ENCODE measurements around the gene KIF18A. TPM values are rescaled to one million over a fixed set of nuclear protein-coding genes. Genes with fewer than 3 reads are reported as not detected.

Gene KIF18A
- total and polyA plus RNA-seq, 2 of the 13 experiments (the other 11 are each of a cell fraction or from before 2014, with no cell fraction given) = 3.4 to 14.4 TPM

DNA sequence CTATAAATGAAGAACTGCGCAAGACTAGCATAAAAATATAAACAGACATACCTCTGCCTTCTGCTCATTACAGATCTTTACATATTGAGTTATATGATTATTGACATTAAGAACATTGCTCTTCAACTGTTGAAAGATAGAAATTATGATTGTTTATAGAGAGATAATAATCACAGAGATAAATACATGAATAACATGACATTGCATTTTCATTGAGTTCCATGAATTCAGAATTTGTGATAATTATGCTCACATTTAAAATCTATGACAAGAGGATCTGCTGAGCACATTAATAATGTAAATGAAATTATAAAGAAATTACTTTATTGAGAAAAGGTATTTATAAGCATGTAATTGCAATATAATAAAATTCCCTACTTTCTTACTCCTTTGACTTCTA lies 24.8 kb downstream of the KIF18A start:
- Histone ChIP-seq H3K9me3 (ENCODE audit: low read length) (no peaks in the 10 kb centered on the region), H3K4me1 (ENCODE audit: insufficient read depth, low read length) (no peaks in the 10 kb centered on the region), H3K79me2 (ENCODE audit: insufficient read depth, low read length) (no peaks in the 10 kb centered on the region), H2AFZ (ENCODE audit: low read length) (no peak overlapping the region), H3K9ac (ENCODE audit: insufficient read depth, low read depth, low read length) (no peak overlapping the region), H3K4me2 (ENCODE audit: low read depth, low read length) (no peak overlapping the region), H3K27me3 (ENCODE audit: control insufficient read depth in 1 of 2, insufficient read depth in 2 of 2, low read length in 2 of 2) (no peaks in the 10 kb centered on the region), H3K36me3 (replicated peaks in 1 of 2; ENCODE audit: control insufficient read depth in 1 of 2, insufficient read depth in 2 of 2, low read length in 2 of 2) (peaks cover 0 to 18% of the 10 kb centered on the region in 2 experiments; a peak in 2 of 5 replicates), H3K27ac (ENCODE audit: extremely low read length, insufficient read depth, low read length) (no peak overlapping the region), H3K4me3 (replicated peaks in 1 of 3; ENCODE audit: insufficient read depth in 1 of 3, low read depth in 2 of 3, low read length in 3 of 3) (no peak overlapping the region), H4K20me1 (ENCODE audit: insufficient read depth, low read length) (no peaks in the 10 kb centered on the region)
- ChIA-PET CTCF (ENCODE audit: low intra/inter-chr PET ratio, low total read pairs) (no interaction called here), POLR2A (no interaction called here)
- FAIRE-seq (no peak), DNase-seq (ENCODE audit: low spot score) (no peak), ATAC-seq (no peak)
- no peak for TF ChIP-seq CC2D1A (CRISPR knock-in tag; IDR thresholded peaks at IDR 0.05)
- no peak for TF ChIP-seq TCF7L2 (IDR thresholded peaks at IDR 0.05; ENCODE audit: low read depth, low read length)
- no peak for TF ChIP-seq ATF3 (CRISPR knock-in tag; IDR thresholded peaks at IDR 0.05)
- TF ChIP-seq SATB2 (CRISPR knock-in tag; IDR thresholded peaks at IDR 0.05) = no peak
- no peak for TF ChIP-seq ATF7-NPFF (CRISPR knock-in tag; IDR thresholded peaks at IDR 0.05; ENCODE audit: low read depth)
- no peak for TF ChIP-seq TGIF2 (CRISPR knock-in tag; IDR thresholded peaks at IDR 0.05)
- no peak for TF ChIP-seq ATAD3A (CRISPR knock-in tag; IDR thresholded peaks at IDR 0.05)
- TF ChIP-seq, protein P1, sequence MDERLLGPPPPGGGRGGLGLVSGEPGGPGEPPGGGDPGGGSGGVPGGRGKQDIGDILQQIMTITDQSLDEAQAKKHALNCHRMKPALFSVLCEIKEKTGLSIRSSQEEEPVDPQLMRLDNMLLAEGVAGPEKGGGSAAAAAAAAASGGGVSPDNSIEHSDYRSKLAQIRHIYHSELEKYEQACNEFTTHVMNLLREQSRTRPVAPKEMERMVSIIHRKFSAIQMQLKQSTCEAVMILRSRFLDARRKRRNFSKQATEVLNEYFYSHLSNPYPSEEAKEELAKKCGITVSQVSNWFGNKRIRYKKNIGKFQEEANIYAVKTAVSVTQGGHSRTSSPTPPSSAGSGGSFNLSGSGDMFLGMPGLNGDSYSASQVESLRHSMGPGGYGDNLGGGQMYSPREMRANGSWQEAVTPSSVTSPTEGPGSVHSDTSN (CRISPR knock-in tag; IDR thresholded peaks at IDR 0.05) = no peak
- TF ChIP-seq, protein P2, sequence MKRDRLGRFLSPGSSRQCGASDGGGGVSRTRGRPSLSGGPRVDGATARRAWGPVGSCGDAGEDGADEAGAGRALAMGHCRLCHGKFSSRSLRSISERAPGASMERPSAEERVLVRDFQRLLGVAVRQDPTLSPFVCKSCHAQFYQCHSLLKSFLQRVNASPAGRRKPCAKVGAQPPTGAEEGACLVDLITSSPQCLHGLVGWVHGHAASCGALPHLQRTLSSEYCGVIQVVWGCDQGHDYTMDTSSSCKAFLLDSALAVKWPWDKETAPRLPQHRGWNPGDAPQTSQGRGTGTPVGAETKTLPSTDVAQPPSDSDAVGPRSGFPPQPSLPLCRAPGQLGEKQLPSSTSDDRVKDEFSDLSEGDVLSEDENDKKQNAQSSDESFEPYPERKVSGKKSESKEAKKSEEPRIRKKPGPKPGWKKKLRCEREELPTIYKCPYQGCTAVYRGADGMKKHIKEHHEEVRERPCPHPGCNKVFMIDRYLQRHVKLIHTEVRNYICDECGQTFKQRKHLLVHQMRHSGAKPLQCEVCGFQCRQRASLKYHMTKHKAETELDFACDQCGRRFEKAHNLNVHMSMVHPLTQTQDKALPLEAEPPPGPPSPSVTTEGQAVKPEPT (CRISPR knock-in tag; IDR thresholded peaks at IDR 0.05; ENCODE audit: low read depth) = no peak
- no peak for TF ChIP-seq ZNF382 (CRISPR knock-in tag; IDR thresholded peaks at IDR 0.05; ENCODE audit: borderline replicate concordance)
- no peak for TF ChIP-seq SCMH1 (CRISPR knock-in tag; IDR thresholded peaks at IDR 0.05; ENCODE audit: borderline replicate concordance)
- TF ChIP-seq CBX5 (CRISPR knock-in tag; IDR thresholded peaks at IDR 0.05; ENCODE audit: borderline replicate concordance) = no peak
- TF ChIP-seq KLF16 (CRISPR knock-in tag; IDR thresholded peaks at IDR 0.05) = no peak
- no peak for TF ChIP-seq HNRNPLL (IDR thresholded peaks at IDR 0.05; ENCODE audit: low read depth, low read length, poor library complexity, severe bottlenecking)
- no peak for TF ChIP-seq ZNF775 (CRISPR knock-in tag; IDR thresholded peaks at IDR 0.05; ENCODE audit: borderline replicate concordance)
- no peak for TF ChIP-seq FLYWCH1 (CRISPR knock-in tag; IDR thresholded peaks at IDR 0.05)
- TF ChIP-seq RBM22 (optimal IDR thresholded peaks at IDR 0.05; ENCODE audit: low read length) = no peak
- no TSS peak for BruUV-seq (replicated peaks)
- WGBS (ENCODE audit: low lambda C conversion rate) = 98% methylated on average over 1 of the region's 1 CpG
- in situ Hi-C loops (cut with HindIII; ENCODE audit: extremely low pct_ligation_motif_present, low pct_unique_long_range_greater_than_20kb) (no loop called here), intact Hi-C loops (cut with micrococcal nuclease; ENCODE audit: unreplicated experiment) (no loop called here)
